ENCODE results near the gene RBM6.

DNA sequence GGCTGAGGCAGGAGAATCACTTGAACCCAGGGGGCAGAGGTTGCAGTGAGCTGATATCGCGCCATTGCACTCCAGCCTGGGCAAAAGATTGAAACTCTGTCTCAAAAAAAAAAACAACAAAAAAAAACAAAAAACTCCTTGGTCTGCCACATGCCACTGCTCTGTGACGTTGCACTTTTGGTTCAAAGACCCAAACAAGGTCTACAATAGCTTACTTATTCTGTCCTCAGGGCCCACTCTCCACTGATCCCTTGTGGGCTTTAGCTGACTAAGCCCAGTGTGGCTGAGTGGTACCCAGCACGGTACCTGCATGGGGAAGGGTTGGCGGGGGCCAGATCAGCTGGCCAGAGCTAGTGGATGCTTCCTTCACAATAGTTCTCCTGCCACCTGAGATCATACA, 12.2 kb upstream of the RBM6 start:
- TF ChIP-seq POLR2A (IDR thresholded peaks at IDR 0.05; ENCODE audit: borderline replicate concordance, extremely low read depth, insufficient read depth, insufficient read length) = no peak
- TF ChIP-seq, protein P1, sequence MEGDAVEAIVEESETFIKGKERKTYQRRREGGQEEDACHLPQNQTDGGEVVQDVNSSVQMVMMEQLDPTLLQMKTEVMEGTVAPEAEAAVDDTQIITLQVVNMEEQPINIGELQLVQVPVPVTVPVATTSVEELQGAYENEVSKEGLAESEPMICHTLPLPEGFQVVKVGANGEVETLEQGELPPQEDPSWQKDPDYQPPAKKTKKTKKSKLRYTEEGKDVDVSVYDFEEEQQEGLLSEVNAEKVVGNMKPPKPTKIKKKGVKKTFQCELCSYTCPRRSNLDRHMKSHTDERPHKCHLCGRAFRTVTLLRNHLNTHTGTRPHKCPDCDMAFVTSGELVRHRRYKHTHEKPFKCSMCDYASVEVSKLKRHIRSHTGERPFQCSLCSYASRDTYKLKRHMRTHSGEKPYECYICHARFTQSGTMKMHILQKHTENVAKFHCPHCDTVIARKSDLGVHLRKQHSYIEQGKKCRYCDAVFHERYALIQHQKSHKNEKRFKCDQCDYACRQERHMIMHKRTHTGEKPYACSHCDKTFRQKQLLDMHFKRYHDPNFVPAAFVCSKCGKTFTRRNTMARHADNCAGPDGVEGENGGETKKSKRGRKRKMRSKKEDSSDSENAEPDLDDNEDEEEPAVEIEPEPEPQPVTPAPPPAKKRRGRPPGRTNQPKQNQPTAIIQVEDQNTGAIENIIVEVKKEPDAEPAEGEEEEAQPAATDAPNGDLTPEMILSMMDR (IDR thresholded peaks at IDR 0.05 in 2 of 3, conservative IDR thresholded peaks at IDR 0.05 in 1 of 3; ENCODE audit: borderline replicate concordance in 1 of 3, insufficient read depth in 1 of 3, low read depth in 2 of 3, low read length in 2 of 3) = no peak
- no peak for TF ChIP-seq POLR2AphosphoS5 (IDR thresholded peaks at IDR 0.05; ENCODE audit: low read depth, low read length)
- TF ChIP-seq, protein P2, sequence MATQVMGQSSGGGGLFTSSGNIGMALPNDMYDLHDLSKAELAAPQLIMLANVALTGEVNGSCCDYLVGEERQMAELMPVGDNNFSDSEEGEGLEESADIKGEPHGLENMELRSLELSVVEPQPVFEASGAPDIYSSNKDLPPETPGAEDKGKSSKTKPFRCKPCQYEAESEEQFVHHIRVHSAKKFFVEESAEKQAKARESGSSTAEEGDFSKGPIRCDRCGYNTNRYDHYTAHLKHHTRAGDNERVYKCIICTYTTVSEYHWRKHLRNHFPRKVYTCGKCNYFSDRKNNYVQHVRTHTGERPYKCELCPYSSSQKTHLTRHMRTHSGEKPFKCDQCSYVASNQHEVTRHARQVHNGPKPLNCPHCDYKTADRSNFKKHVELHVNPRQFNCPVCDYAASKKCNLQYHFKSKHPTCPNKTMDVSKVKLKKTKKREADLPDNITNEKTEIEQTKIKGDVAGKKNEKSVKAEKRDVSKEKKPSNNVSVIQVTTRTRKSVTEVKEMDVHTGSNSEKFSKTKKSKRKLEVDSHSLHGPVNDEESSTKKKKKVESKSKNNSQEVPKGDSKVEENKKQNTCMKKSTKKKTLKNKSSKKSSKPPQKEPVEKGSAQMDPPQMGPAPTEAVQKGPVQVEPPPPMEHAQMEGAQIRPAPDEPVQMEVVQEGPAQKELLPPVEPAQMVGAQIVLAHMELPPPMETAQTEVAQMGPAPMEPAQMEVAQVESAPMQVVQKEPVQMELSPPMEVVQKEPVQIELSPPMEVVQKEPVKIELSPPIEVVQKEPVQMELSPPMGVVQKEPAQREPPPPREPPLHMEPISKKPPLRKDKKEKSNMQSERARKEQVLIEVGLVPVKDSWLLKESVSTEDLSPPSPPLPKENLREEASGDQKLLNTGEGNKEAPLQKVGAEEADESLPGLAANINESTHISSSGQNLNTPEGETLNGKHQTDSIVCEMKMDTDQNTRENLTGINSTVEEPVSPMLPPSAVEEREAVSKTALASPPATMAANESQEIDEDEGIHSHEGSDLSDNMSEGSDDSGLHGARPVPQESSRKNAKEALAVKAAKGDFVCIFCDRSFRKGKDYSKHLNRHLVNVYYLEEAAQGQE (IDR thresholded peaks at IDR 0.05; ENCODE audit: low read depth) = no peak
- TF ChIP-seq ELF1 (IDR thresholded peaks at IDR 0.05; ENCODE audit: borderline replicate concordance, low read depth) = no peak
- no peak for TF ChIP-seq CEBPB (IDR thresholded peaks at IDR 0.05; ENCODE audit: low read depth)
- TF ChIP-seq JUND (IDR thresholded peaks at IDR 0.05) = no peak
